Measurements from ENCODE around the gene IER3.
"Not testable (repeated sequence)": the region's sequence is repeated elsewhere in the genome, so short reads cannot be mapped to it uniquely, and the experiment has no call there.

IER3 gene

DNA sequence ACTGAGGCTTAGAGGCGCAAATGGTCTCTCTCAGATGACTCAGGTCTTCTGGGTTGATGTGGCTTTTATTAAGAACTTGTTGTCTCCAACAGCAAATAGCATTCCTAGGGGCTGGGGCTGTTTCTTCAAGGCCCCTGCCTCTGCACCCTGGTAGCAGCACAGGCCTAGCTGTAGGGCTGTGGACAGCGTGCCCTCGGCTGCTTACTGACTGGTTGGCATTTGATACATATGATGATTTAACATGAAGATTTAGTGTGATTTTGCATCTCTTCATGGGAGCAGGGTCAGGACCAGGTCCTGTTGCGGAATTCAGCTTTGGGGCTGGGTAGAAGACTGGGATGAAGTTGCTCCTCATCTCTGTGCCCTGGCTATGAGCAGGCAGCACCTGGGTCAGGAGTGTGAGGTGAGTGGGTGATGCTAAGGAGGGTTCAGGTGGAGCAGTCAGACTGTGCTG is 24.3 kb upstream of the IER3 start:
- DNase-seq (ENCODE audit: low read depth in 2 of 2) = no peak

DNA sequence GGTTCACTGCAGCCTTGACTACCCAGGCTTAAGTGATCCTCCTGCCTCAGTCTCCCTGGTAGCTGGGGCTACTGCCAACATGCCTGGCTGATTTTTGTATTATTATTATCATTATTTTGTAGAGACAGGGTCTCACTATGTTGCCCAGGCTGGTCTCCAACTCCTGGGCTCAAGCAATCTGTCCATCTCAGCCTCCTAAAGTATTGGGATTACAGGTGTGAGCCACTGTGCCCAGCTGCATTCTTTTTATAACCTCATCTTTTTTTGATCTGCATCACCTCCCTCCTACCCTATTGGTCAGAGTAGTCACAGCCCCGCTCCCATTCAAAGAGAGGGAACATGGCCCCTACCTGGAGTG is 23.6 kb upstream of the IER3 start:
- no peak for DNase-seq (ENCODE audit: low read depth in 2 of 2)

DNA sequence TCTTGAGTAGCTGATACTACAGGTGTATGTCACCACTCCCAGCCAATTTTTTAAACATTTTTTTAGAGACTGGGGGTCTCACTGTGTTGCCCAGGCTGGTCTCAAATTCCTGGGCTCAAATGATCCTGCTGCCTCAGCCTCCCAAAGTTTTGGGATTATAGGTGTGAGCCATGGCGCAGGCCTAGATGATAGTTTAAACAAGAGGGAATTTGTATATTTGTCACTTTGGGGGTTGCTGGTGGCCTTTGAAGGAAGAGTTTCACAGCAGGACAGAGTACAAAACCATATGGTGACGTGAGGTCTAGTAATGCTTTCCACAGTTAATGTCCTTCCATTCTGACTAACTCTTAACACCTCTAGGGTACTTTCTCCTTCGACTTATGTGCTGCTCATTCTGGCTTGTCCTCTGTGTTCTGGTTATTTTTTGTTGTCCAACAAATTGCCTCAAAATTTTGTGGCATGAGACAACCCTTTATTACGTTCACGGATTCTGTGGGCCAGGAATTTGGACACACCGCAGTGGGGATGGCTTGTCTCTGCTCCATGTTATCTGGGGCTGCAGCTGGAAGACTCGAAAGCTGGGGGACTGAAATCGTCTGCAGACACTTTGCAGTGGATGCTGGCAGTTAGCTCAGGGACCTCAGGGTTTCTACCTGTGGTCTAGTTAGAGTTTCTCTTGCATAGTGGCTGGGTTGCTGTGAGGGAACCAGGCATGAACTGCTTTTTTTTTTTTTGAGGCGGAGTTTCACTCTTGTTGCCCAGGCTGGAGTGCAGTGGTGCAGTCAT is 23.0 kb upstream of the IER3 start:
- no peak for DNase-seq (ENCODE audit: low read depth in 2 of 2)

DNA sequence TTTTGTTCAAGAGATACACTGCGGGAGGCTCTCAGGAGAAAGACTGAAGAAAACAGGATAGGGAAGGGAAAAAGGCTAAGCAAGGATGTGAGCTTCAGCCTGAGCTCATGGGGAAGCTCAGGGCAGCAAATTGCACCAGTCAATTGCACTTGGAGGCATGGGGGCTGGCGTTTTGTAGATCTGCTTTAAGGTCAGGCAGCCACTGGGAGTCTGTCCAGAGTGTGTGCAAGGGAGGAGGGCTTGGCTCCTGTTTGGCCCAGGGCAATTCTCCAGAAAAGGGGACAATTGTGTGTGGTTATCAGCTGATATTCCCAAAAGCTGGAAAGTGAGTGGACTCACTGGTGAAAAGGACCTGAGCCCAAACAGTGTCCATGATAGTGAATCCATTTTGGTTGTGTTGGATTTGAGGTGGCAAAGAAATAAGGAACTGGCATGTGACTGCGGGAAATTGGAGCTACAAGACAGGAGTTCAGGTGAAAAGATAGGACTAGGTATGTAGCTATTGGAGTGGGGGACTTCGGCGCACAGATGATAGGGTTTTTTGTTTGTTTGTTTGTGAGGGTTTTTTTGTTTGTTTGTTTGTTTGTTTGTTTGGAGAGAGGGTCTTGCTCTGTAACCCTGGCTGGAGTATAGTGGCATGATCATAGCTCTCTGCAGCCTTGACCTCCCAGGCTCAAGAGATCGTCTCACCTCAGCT is 22.3 kb upstream of the IER3 start:
- no peak for DNase-seq (ENCODE audit: low read depth in 2 of 2)

DNA sequence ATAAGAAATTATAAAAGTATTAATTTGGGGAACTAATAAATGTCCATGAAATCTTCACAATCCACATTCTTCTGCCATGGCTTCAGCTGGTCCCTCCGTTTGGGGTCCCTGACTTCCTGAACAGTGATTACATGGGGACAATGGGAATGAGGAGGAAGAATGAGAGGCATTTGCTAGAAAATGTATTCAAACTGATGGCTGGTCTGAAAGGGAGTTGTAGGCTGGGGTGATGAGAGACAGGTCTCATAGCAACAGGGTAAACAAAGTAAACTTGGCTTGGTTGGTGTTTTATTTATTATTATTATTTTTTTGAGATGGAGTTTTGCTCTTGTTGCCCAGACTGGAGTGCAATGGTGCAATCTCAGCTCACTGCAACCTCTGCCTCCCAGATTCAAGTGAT is 21.1 kb upstream of the IER3 start:
- DNase-seq (ENCODE audit: low read depth in 2 of 2) = not testable (repeated sequence)

DNA sequence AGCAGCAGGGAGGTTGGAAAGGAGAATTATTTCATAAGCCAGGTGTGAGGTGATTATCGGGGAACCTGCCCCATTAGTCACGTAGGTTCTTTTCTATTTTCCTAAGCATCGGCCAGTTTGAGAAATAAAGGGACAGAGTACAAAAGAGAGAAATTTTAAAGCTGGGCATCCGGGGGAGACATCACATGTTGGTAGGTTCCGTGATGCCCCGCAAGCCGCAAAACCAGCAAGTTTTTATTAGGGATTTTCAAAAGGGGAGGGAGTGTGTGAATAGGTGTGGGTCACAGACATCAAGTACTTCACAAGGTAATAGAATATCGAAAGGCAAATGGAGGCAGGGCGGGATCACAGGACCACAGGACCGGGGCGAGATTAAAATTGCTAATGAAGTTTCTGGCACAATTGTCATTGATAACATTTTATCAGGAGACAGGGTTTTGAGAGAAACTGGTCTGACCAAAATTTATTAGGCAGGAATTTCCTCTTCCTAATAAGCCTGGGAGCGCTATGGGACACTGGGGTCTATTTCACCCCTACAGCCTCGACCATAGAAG is 20.2 kb upstream of the IER3 start:
- not testable (repeated sequence) for DNase-seq (ENCODE audit: low read depth in 2 of 2)

DNA sequence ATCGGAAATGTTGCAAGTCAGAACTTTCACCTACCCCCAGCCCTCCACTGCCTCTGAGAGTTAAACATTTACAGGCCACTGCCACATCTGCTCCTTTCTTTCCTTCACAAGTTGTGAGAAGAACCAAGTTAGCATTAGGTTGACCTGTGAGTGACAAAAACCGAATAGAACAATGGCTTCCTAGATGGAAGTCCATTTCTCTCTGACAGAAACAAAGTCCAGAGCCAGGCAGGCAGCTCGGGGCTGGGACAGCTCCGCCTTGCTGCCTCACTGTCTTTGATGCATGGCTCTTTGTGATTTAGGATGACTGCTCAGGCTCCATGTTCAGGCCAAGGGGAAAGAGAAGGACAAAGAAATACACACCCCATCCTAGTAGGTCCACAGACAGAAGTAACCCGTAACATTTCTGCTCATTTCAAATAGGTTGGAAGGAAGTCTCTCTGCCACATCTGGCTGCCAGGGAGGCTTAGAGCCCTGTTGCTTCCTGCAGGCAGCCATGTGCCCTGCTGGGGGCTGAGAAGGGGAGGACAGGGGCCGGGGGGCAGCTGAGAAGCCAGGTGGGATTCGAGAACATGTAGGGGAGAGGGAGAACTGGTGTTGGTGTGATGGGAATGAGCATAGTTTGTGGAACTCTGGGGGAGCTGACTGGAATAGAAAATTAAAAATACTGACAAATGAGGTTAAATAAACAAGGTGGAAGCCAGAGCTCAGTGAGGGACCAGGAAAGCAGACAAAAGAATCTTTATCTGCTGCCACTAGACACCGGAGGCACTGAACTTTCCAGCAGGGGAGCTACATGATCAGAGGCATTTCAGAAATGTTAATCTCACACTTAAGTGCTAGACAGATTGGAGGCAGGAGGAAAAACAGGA is 19.5 kb upstream of the IER3 start:
- no peak for DNase-seq (ENCODE audit: low read depth in 2 of 2)

DNA sequence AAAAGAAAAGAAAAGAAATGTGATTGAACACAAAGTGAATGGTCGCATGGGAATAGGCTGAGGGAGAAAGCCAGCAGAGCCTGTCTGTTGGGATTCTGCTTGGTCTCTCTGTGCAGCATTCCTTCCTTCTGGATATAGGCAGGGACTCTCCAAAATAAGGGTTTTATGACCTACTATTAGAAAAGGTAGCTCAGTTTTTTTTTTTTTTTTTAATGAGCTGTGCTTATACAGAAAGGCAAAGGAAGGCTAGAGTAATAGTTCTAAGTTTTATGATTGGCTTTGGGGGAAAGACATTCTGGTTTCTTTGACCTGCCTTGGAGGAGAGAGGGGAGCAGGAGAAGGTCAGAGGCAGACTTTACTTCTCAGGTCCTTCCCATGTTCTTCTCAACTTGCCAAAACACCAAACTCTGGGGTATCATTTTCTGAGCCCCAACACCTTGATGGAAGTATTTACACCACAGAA is 18.8 kb upstream of the IER3 start:
- no peak for DNase-seq (ENCODE audit: low read depth in 2 of 2)

DNA sequence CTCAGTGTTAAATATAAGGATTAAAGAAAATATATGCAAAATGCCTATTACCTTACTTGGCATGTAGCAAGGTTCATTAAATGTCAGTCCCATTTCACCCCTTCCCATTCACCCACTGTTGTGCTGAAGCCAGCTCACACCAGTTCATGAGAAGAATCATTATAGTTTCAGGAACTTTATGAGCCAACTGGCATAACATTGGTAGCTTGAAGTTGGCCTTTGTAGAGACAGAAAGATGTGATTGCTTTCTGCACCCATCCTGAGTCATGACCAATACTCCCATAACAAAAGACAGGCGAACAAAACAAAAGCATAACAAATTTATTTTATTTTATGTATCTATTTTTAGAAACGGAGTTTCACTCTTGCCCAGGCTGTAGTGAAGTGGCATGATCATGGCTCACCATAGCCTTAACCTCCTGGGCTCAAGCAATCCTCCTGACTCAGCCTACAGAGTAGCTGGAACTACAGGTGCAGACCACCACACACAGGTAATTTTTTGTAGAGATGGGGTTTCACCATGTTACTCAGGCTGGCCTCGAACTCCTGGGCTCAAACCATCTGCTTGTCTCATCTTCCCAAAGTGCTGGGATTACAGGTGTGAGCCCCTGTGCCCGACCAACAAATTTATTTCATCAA is 17.6 kb upstream of the IER3 start:
- DNase-seq (ENCODE audit: low read depth in 2 of 2) = no peak

DNA sequence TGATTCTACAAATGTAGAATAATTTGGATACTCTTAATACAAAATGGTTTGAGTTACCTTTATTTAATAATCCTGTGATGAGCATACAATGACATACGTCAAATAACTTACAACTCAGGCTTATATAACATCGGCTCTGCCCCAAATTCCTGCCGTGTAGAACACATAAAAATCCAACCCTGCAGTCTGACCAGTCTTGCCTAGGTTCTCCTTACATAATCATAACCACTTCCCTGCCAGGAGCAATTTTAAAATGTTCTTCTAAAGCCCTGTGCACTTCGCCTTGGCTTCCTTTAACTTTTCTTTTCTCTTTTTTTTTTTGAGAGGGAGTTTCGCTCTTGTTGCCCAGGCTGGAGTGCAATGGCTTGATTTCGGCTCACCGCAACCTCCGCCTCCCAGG is 16.2 kb upstream of the IER3 start:
- no peak for DNase-seq (ENCODE audit: low read depth in 2 of 2)

DNA sequence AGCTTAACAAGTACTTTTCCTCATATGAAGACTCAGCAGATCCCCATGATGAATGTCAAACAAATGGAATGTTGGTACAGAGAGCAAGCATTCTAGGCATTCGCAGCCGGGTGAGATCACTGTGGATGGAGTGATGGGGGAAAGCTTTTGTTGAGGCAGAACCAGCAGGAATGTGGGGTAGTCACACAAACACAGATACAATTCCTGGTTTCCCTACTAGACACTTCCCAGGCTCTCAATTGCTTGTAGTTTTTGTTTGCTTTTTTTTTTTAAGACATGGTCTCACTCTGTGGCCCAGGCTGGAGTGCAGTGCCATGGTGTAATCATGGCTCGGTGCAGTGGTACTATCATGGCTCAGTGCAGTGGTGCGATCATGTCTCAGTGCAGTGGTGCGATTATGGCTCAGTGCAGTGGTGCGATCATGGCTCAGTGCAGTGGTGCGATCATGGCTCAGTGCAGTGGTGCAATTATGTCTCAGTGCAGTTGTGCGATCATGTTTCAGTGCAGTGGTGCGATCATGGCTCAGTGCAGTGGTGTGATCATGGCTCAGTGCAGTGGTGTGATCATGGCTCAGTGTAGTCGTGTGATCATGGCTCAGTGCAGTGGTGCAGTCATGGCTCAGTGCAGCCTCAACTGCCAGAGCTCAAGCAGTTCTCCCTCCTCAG is 15.4 kb upstream of the IER3 start:
- no peak for DNase-seq (ENCODE audit: low read depth in 2 of 2)

DNA sequence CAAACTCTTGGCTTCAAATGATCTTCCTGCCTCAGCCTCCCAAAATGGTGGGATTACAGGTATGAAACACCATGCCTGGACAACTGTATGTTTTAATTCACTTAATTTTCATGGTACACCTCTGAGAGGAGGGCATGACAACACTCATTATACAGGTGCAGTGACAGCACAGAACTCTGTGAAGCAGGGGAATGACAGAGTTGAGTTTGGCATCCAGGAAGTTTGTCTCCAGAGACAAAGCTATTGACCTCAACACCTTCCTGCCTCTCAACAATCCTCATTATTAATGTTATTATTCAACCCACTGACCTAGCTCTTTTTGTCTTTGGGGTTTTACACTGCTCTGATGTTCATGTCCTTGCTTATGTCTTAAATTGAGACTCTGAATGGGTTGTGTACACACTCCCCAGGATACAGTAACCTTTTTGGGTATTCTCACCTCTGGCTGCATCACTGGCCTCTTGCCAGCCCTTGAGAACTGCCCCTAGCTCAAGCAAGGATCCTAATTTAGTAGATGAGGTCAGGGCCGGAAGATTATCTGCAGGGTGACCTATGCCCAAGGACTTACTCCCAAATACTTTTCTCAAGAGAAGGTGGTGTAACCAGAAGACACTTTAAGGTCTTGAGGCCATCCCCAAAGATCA is 13.0 kb upstream of the IER3 start:
- DNase-seq (ENCODE audit: low read depth in 2 of 2) = no peak

DNA sequence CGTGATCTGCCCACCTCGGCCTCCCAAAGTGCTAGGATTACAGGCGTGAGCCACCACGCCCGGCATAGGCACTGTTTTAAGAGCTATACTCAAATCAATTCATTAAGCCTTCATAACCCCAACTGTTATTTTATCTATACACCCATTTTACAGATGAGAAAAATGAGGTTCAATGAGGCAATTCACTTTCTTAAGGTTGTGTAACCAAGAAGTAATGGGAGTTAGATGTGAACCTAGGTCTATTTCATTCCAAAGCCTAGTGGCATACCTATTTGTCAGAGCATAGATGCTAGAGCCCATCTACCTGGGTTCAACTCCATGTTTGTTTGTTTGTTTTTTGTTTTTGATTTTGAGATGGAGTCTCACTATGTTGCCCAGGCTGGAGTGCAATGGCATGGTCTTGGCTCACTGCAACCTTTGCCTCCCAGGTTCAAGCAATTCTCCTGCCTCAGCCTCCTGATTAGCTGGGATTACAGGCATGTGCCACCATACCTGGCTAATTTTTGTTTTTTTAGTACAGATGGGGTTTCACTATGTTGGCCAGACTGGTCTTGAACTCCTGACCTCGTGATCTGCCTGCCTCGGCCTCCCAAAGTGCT is 12.2 kb upstream of the IER3 start:
- DNase-seq (ENCODE audit: low read depth in 2 of 2) = not testable (repeated sequence)

DNA sequence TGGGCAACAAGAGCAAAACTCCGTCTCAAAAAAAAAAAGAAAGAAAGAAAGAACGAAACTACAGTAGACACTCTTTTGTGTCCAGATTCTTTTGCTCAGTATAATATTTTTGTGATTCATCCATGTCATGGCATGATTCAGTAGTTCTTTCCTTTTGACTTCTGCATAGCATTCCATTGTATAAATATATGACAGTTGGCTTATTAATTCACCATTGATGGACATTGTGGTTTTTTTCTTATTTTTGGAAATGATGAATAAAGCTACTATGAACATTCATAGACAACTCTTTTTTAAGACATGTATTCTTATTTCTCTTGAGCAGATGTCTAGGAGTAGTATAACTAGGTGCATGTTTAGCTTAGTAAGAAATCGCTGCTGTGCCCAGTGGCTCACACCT is 10.3 kb upstream of the IER3 start:
- no peak for DNase-seq (ENCODE audit: low read depth in 2 of 2)

DNA sequence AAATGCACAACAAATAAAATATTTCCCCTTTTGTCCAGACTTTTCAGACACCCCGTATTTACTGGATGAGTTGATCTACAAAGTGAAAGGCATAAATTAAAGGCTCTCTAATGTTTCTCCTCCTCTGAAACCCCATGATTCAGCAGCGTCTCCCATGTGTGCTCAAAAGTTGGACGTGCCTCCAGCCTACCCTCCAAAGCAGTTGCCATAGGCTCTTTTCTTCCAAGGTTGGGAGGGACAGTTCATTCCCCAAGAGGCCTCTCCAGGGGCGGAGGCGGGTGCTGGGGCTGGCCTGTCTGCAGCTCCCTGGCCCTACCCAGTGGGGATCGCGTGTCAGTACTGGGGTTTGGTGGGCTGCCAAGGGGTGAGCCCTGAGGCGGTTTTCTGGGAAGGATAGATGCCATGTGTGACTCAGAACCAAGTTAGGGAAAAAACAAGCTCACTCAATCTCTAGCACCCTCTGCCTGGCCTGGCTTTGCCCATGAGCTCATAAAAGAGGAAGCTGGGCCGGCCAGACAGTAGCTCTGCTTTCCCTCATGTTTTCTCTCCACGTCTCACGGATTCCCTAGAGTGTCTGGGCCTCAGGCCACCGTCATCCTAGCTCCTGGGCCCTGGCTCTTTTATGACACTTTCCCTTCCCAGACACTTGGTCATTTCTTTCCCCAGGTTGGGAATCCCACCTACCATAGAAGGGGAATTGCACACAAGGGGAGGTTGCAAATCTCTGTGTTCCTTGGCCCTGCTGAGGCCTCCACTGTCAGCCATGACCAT is 8.0 kb upstream of the IER3 start:
- DNase-seq (ENCODE audit: low read depth in 2 of 2) = no peak

DNA sequence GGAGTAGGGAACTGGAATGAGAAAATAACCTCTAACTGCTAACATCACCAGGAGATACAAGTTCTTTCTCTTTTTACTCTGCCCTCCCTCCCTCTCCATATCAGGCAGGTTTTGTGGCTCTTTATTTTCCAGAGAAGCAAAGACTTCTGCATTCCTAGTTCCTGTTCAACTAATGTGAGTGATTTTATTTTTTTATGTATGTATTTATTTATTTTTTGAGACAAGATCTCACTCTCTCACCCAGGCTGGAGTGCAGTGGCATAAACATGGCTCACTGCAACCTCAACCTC is 6.0 kb upstream of the IER3 start:
- no peak for DNase-seq (ENCODE audit: low read depth in 2 of 2)

DNA sequence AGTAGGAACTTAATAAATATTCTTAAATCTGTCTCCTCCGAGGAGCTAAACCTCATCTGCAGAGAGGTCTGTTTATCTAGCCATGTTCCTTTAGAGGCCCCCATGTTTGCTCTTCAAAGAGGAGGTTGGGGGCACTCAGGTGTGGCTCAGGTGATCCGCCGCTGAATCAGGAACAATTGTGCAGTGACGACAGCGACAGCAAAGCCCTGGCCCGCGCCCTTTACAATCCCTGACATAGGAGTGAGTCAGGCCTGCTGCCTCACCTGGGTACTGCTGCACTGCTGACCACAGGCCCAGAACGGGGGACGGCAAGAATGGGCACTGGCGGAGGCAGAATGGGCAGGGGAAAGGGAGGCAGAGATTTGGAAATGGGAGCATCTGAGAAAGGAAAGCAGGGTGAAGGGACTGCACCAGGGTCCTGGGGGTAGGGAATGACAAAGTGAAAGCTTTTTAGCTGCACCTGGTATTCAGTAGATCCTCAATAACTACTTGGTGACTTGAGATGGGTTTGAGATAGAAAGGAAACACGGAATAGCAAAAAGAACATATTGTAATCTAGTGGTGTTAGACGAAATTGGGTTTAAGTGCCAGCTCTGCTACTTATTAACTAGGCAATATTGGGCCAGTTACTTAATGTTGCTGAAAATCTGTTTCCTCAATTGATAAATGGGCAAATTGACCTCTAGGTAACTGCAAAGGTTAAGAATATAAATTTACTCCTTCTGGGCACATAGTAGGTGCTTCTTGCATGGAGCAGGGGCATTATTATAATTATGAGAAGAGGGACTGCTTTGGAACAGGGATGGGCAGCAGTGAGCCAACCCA is 5.4 kb upstream of the IER3 start:
- DNase-seq (ENCODE audit: low read depth in 2 of 2) = no peak

DNA sequence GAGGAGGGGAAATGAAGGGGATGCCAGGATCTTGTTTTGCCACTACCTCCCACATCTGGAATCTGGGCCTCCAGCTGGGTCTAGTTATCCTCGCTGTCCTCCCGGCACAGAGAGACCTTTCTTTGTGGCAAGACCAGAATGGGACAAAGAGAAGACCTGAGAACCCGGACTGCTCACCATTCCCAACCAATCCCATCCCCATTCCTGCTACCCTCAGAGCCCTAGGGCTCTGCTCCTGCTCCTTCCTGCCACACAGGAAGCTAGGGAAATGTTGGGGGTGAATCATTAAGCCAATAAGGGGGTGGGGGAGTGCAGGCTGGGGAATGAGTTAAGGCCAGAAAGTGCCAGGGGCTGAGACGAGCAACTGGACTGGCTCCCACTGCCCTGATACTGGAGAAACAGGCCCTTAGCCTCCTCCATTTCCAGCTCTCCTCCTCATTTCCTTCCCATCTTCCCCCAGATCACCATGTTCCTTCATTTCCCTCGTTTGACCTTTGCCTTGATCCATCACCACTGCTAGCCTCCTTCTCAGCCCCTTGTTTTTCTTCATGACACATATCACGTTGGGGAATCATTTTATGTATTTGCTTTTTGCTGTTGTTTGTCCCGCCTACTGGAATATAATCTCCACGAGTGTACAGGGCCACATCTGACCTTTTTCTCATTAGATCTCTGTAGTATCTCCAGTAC is 4.6 kb upstream of the IER3 start:
- no peak for DNase-seq (ENCODE audit: low read depth in 2 of 2)

All from stimulated activated CD8-positive, alpha-beta memory T cell treated with anti-CD3 and anti-CD28 coated beads, Interleukin-2, amount 100 ng/mL, for 48 hours (primary cell).